SU-DHL-6 (cell line): ENCODE results near the gene HOXC11.

Experiments
- H2AFZ ChIP-seq: fragments of 200-600 bp; sonication (generic); 2 replicates; pipeline ENCODE4 v1.6.1; 2014; ENCODE audit warnings: low read depth, mild to moderate bottlenecking, moderate library complexity, mixed read lengths, antibody characterized with exemption, low read length; ENCODE audit not compliant: severe bottlenecking
- H3F3A ChIP-seq: fragments of 200-600 bp; shearing (Covaris generic); 2 replicates; pipeline ENCODE4 v1.6.0; 2016; ENCODE audit warnings: antibody characterized with exemption, mild to moderate bottlenecking; ENCODE audit not compliant: insufficient read depth
- H3K27ac ChIP-seq: fragments of 200-600 bp; sonication (generic); 2 replicates; pipeline ENCODE4 v1.5.1; 2016; ENCODE audit warnings: low read depth, mild to moderate bottlenecking, low read length, moderate library complexity, mixed read lengths
- H3K27me3 ChIP-seq: fragments of 200-600 bp; sonication (generic), shearing (Covaris generic); 2 replicates; pipeline ENCODE4 v1.6.0; 2014; ENCODE audit warnings: mild to moderate bottlenecking, low read length
- H3K36me3 ChIP-seq: fragments of 200-600 bp; sonication (generic); 2 replicates; pipeline ENCODE4 v1.6.1; 2014; ENCODE audit warnings: mild to moderate bottlenecking, low read length, mixed read lengths
- H3K4me2 ChIP-seq: fragments of 300-600, 200-600 bp; shearing (Covaris generic), sonication (generic); 2 replicates; pipeline ENCODE4 v1.6.0; 2014; ENCODE audit warnings: low read length, low read depth, mild to moderate bottlenecking; ENCODE audit not compliant: poor library complexity, severe bottlenecking
- H3K4me3 ChIP-seq: fragments of 200-600 bp; sonication (generic); 2 replicates; pipeline ENCODE4 v1.5.1; 2014; ENCODE audit warnings: antibody characterized with exemption, low read length, mild to moderate bottlenecking, mixed read lengths; ENCODE audit not compliant: insufficient read depth, poor library complexity, severe bottlenecking
- H3K79me2 ChIP-seq: fragments of 200-600 bp; sonication (generic); 2 replicates; pipeline ENCODE4 v1.6.1; 2014; ENCODE audit warnings: mild to moderate bottlenecking, low read length, moderate library complexity; ENCODE audit not compliant: insufficient read depth
- H3K9ac ChIP-seq: fragments of 200-600 bp; sonication (generic); 2 replicates; pipeline ENCODE4 v1.7.0; 2014; ENCODE audit warnings: mild to moderate bottlenecking, low read length
- H3K9me2 ChIP-seq: fragments of 200-600 bp; sonication (generic); replicated peaks from 2 replicates; pipeline ENCODE4 v1.6.1; 2014; ENCODE audit warnings: low read length; ENCODE audit not compliant: insufficient read depth
- H3K9me3 ChIP-seq: fragments of 200-600 bp; sonication (generic); 2 replicates; pipeline ENCODE4 v1.6.1; 2014; ENCODE audit warnings: low read length, mixed read lengths; ENCODE audit not compliant: insufficient read depth
- H4K20me1 ChIP-seq: fragments of 200-600 bp; sonication (generic); 2 replicates; pipeline ENCODE4 v1.6.1; 2014; ENCODE audit warnings: low read depth, mild to moderate bottlenecking, antibody characterized with exemption, low read length, moderate library complexity, mixed read lengths
- CTCF ChIP-seq: fragments of 200-600 bp; sonication (generic); IDR thresholded peaks from one replicate; pipeline ENCODE4 v1.5.1; 2017; ENCODE audit warnings: antibody characterized with exemption, mild to moderate bottlenecking, low read length, moderate library complexity; ENCODE audit not compliant: insufficient read depth, poor library complexity, severe bottlenecking
- EZH2phosphoT487 ChIP-seq: fragments of 200-600 bp; sonication (generic), shearing (Covaris generic); conservative IDR thresholded peaks from 2 replicates; pipeline ENCODE4 v1.6.1; 2018; ENCODE audit warnings: mild to moderate bottlenecking, antibody characterized with exemption, low read length, moderate library complexity, mixed read lengths

HOXC11 gene

DNA sequence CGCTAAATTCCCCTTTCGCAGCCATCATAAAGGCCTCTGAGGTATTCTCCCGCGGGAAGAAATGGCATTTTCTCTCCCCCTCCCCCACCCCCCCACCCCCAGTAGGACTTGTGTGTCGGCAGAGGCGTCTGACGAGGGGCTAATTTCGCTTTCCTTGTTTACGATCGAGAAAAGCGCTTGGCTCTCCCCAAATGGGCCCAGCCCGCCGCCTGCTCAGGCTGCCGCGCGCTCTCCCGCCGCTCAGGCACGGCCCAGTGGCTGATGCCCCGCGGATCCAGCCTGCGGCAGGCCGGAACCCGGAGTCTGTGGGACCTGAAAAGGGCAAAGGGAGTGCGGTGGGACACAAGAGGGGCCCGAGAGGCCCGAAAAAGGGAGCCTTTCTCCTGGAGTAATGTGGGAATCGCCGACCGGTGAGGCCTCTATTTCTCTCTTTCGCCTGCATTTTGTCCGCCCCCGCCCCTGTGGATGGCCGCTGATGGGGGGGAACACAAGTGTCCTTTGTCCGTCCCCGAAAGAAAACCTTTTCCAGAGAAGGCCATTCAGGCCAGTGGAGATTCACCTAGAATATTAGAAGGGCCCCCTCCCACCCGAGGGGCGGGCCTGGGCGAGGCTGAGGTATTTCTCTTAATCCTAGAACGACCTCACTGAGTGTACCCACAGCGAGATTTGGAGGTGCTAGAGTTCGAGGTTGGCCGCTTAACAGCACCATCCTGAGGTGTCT, 46.3 kb downstream of the HOXC11 start:
- Histone ChIP-seq H3K36me3 (no peaks in the 10 kb centered on the region), H3K4me2 (no peak overlapping the region), H3K9me3 (no peaks in the 10 kb centered on the region), H3K9me2 (no peaks in the 10 kb centered on the region), H2AFZ (no peak overlapping the region), H3K4me3 (no peak overlapping the region), H3K27ac (no peak overlapping the region), H4K20me1 (no peaks in the 10 kb centered on the region), H3F3A (no peaks in the 10 kb centered on the region), H3K27me3 (no peaks in the 10 kb centered on the region), H3K79me2 (no peaks in the 10 kb centered on the region), H3K9ac (no peak overlapping the region)
- TF ChIP-seq EZH2phosphoT487 (no peak), CTCF (no peak)

- Histone ChIP-seq H2AFZ (no peak overlapping the region), H3K27me3 (no peaks in the 10 kb centered on the region), H3K36me3 (no peaks in the 10 kb centered on the region), H3K79me2 (no peaks in the 10 kb centered on the region), H4K20me1 (no peaks in the 10 kb centered on the region), H3K4me3 (no peak overlapping the region), H3K4me2 (no peak overlapping the region), H3F3A (no peaks in the 10 kb centered on the region), H3K27ac (no peak overlapping the region), H3K9ac (no peak overlapping the region), H3K9me2 (no peaks in the 10 kb centered on the region), H3K9me3 (no peaks in the 10 kb centered on the region)
- TF ChIP-seq EZH2phosphoT487 (no peak), CTCF (no peak)
These were observed 47.1 kb downstream of the HOXC11 start for GRCh38 chr12:54019924-54020590.

- no peaks in the 10 kb centered on the region for H3K9me3 ChIP-seq
- H4K20me1 ChIP-seq = no peaks in the 10 kb centered on the region
- no peak overlapping the region for H3K27ac ChIP-seq
- H3K36me3 ChIP-seq = no peaks in the 10 kb centered on the region
- H3K9me2 ChIP-seq = no peaks in the 10 kb centered on the region
- H3K27me3 ChIP-seq = no peaks in the 10 kb centered on the region
- no peaks in the 10 kb centered on the region for H3K79me2 ChIP-seq
- H3K4me3 ChIP-seq = no peak overlapping the region
- no peak for TF ChIP-seq CTCF
- no peak overlapping the region for H3K4me2 ChIP-seq
- H3K9ac ChIP-seq = no peak overlapping the region
- no peak overlapping the region for H2AFZ ChIP-seq
- no peaks in the 10 kb centered on the region for H3F3A ChIP-seq
These were observed 47.9 kb downstream of the HOXC11 start for GRCh38 chr12:54020591-54021405.
